Loucy (cell line): ENCODE measurements around the gene PRR15L.

Experiments used
- H2AFZ ChIP-seq: fragments of 200-600 bp; sonication (generic); 2 replicates; pipeline ENCODE4 v1.6.0; 2016; ENCODE audit warnings: antibody characterized with exemption, mild to moderate bottlenecking, low read length, moderate library complexity
- H3F3A ChIP-seq: fragments of 200-600 bp; 2 replicates; pipeline ENCODE4 v1.6.0; 2016; ENCODE audit warnings: antibody characterized with exemption, low read depth, mild to moderate bottlenecking
- H3K27me3 ChIP-seq: fragments of 200-600 bp; sonication (generic); 2 replicates; pipeline ENCODE4 v1.6.1; 2014; ENCODE audit warnings: low read length, mild to moderate bottlenecking; ENCODE audit not compliant: insufficient read depth, poor library complexity, severe bottlenecking
- H3K36me3 ChIP-seq: fragments of 200-600 bp; sonication (generic); 2 replicates; pipeline ENCODE4 v1.6.1; 2016; ENCODE audit warnings: low read length; ENCODE audit not compliant: insufficient read depth
- H3K4me1 ChIP-seq: fragments of 200-600 bp; sonication (generic); 2 replicates; pipeline ENCODE4 v1.5.1; 2014; ENCODE audit warnings: low read length, mild to moderate bottlenecking; ENCODE audit not compliant: insufficient read depth, poor library complexity, severe bottlenecking
- H3K4me2 ChIP-seq: fragments of 200-600 bp; sonication (generic); 2 replicates; pipeline ENCODE4 v1.6.0; 2014; ENCODE audit warnings: antibody characterized with exemption, low read length, low read depth, mild to moderate bottlenecking; ENCODE audit not compliant: poor library complexity, severe bottlenecking
- H3K4me3 ChIP-seq: fragments of 200-600 bp; sonication (generic); 2 replicates; pipeline ENCODE4 v1.5.1; 2014; ENCODE audit warnings: low read length, mild to moderate bottlenecking, mixed read lengths; ENCODE audit not compliant: poor library complexity, severe bottlenecking
- H3K79me2 ChIP-seq: fragments of 200-600 bp; sonication (generic); 2 replicates; pipeline ENCODE4 v1.6.1; 2014; ENCODE audit warnings: low read length; ENCODE audit not compliant: insufficient read depth
- H3K9ac ChIP-seq: fragments of 200-600 bp; sonication (generic); 2 replicates; pipeline ENCODE4 v1.6.0; 2014; ENCODE audit warnings: mild to moderate bottlenecking, low read depth, low read length, moderate library complexity; ENCODE audit not compliant: poor library complexity, severe bottlenecking
- H3K9me2 ChIP-seq: fragments of 200-600 bp; sonication (generic); replicated peaks from 2 replicates; pipeline ENCODE4 v1.6.1; 2016; ENCODE audit warnings: low read depth, low read length, mixed read lengths
- H3K9me3 ChIP-seq: fragments of 200-600 bp; sonication (generic); 2 replicates; pipeline ENCODE4 v1.6.1; 2014; ENCODE audit warnings: mild to moderate bottlenecking, antibody characterized with exemption, low read length, low read depth; ENCODE audit not compliant: insufficient read depth
- H4K20me1 ChIP-seq: fragments of 200-600 bp; sonication (generic); 2 replicates; pipeline ENCODE4 v1.6.0; 2014; ENCODE audit warnings: antibody characterized with exemption, low read length, mild to moderate bottlenecking; ENCODE audit not compliant: insufficient read depth, poor library complexity, severe bottlenecking
- EZH2phosphoT487 ChIP-seq: fragments of 200-600 bp; IDR thresholded peaks from 2 replicates; pipeline ENCODE4 v1.6.1; 2018; ENCODE audit warnings: antibody characterized with exemption, mild to moderate bottlenecking, moderate library complexity, borderline replicate concordance
- TF ChIP-seq, protein P1 (sequence below): fragments of 200-600 bp; sonication (generic); conservative IDR thresholded peaks from 2 replicates; pipeline ENCODE4 v1.5.1; 2014; ENCODE audit warnings: mild to moderate bottlenecking, antibody characterized with exemption, low read length

The PRR15L gene

GRCh38 chr17:47949197-47949759 lies 8.4 kb downstream of the PRR15L start:
- no peaks in the 10 kb centered on the region for H3K36me3 ChIP-seq
- peak overlapping the region; percentile 74 for H3K4me3 ChIP-seq
- H2AFZ ChIP-seq, result peak overlapping the region; percentile 85

GRCh38 chr17:47948706-47949196 lies 8.9 kb downstream of the PRR15L start:
- Histone ChIP-seq H3K79me2 (no peaks in the 10 kb centered on the region), H3K27me3 (no peaks in the 10 kb centered on the region), H3K4me1 (peaks cover 17% of the 10 kb centered on the region), H3K9me3 (no peaks in the 10 kb centered on the region), H2AFZ (no peak overlapping the region), H3K4me3 (no peak overlapping the region), H3K9ac (peak overlapping the region; percentile 71), H3K4me2 (peak overlapping the region; percentile 91), H3F3A (no peaks in the 10 kb centered on the region), H3K9me2 (no peaks in the 10 kb centered on the region), H3K36me3 (no peaks in the 10 kb centered on the region), H4K20me1 (no peaks in the 10 kb centered on the region)
- no peak for TF ChIP-seq EZH2phosphoT487
- TF ChIP-seq, protein P1, sequence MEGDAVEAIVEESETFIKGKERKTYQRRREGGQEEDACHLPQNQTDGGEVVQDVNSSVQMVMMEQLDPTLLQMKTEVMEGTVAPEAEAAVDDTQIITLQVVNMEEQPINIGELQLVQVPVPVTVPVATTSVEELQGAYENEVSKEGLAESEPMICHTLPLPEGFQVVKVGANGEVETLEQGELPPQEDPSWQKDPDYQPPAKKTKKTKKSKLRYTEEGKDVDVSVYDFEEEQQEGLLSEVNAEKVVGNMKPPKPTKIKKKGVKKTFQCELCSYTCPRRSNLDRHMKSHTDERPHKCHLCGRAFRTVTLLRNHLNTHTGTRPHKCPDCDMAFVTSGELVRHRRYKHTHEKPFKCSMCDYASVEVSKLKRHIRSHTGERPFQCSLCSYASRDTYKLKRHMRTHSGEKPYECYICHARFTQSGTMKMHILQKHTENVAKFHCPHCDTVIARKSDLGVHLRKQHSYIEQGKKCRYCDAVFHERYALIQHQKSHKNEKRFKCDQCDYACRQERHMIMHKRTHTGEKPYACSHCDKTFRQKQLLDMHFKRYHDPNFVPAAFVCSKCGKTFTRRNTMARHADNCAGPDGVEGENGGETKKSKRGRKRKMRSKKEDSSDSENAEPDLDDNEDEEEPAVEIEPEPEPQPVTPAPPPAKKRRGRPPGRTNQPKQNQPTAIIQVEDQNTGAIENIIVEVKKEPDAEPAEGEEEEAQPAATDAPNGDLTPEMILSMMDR, result no peak

More at GRCh38 chr17:47949197-47949759, 8.4 kb downstream of the PRR15L start:
- H3K4me2 ChIP-seq, result peak overlapping the region; percentile 91
- no peaks in the 10 kb centered on the region for H4K20me1 ChIP-seq
- TF ChIP-seq EZH2phosphoT487, result no peak
- TF ChIP-seq, protein P1, result peak; percentile 90
- H3K9me2 ChIP-seq, result no peaks in the 10 kb centered on the region
- no peaks in the 10 kb centered on the region for H3K79me2 ChIP-seq
- H3K4me1 ChIP-seq, result peaks cover 17% of the 10 kb centered on the region
- H3K9me3 ChIP-seq, result no peaks in the 10 kb centered on the region
- H3F3A ChIP-seq, result no peaks in the 10 kb centered on the region
- H3K27me3 ChIP-seq, result no peaks in the 10 kb centered on the region
- H3K9ac ChIP-seq, result peak overlapping the region; percentile 71

DNA sequence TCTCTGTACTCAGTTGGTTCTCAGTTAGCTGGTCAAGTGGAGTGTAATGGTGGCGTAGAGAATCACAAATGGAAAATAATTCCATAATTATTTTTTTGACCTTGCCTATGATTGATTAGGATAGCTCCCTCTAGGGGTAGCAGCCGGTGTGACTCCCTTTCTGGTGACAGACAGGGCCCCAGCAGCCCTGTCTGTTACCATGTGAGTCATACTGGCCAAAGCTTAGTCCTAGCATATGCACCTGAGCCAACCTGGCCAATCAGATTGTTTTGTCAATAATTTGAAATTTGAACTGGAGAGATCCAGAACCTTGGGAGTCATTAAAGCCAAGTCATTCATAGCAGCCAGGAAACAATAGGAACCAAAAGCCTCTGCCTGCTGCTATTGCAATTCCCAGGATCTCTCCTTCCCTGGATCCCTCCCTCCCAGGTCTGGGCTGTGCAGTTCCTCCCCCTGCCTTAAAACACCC lies 10.7 kb downstream of the PRR15L start:
- H3K27me3 ChIP-seq, result no peaks in the 10 kb centered on the region
- H3K4me1 ChIP-seq, result peaks cover 23% of the 10 kb centered on the region
- no peaks in the 10 kb centered on the region for H4K20me1 ChIP-seq
- no peaks in the 10 kb centered on the region for H3F3A ChIP-seq
- H3K9ac ChIP-seq, result no peak overlapping the region
- H3K36me3 ChIP-seq, result no peaks in the 10 kb centered on the region
- no peaks in the 10 kb centered on the region for H3K9me2 ChIP-seq
- TF ChIP-seq, protein P1, result peak; percentile 91
- TF ChIP-seq EZH2phosphoT487, result no peak
- H3K9me3 ChIP-seq, result no peaks in the 10 kb centered on the region
- H3K4me3 ChIP-seq, result no peak overlapping the region
- no peak overlapping the region for H3K4me2 ChIP-seq
- H3K79me2 ChIP-seq, result peaks cover 7% of the 10 kb centered on the region
- H2AFZ ChIP-seq, result no peak overlapping the region
